Esophagus squamous epithelium (tissue), 5 donors: ENCODE data around the gene PLEKHA5. TPM values are rescaled to one million over a fixed set of nuclear protein-coding genes. Genes with fewer than 3 reads are reported as not detected.
A peak's percentile ranks its signal among the peaks of the same experiment; 100 is the strongest.

Experiments
- DNase-seq: peaks from one replicate; lab custom pipeline; 2025; lab: John Stamatoyannopoulos, UW
- H3K27ac ChIP-seq, 4 donors: fragments of 200-600 bp; sonication (generic); one replicate each; pipeline ENCODE4 v1.5.1; 2016 to 2019; ENCODE audit warnings: mild to moderate bottlenecking in 1 of 4
- H3K27me3 ChIP-seq, 4 donors: fragments of 200-600 bp; sonication (generic); 1 replicate in 3 of 4; 2 replicates in 1 of 4; pipeline versions ENCODE4 v1.5.1 to v1.6.0; 2017 to 2021; ENCODE audit warnings: antibody characterized with exemption in 1 of 4
- H3K36me3 ChIP-seq, 3 donors: fragments of 200-600 bp; sonication (generic); one replicate each; pipeline ENCODE4 v1.5.1; 2016 to 2019
- H3K4me1 ChIP-seq, 3 donors: fragments of 200-600 bp; sonication (generic); one replicate each; pipeline ENCODE4 v1.5.1; 2017 to 2019
- H3K4me3 ChIP-seq, 4 donors: fragments of 200-600 bp; sonication (generic); 1 replicate in 3 of 4; 2 replicates in 1 of 4; pipeline ENCODE4 v1.5.1; 2016 to 2019; ENCODE audit warnings: mild to moderate bottlenecking in 2 of 4, moderate library complexity in 1 of 4
- H3K9me3 ChIP-seq, 3 donors: fragments of 200-600 bp; sonication (generic); one replicate each; pipeline ENCODE4 v1.5.1; 2016 to 2019
- CTCF ChIP-seq, 6 experiments: fragments of 450-650 bp in 4 of 6; fragments of 200-600 bp in 2 of 6; sonication (generic) in 2 of 6; IDR thresholded peaks; one replicate each; pipeline ENCODE4 v1.5.1; 2016 to 2019; ENCODE audit warnings: antibody characterized with exemption in 6 of 6, mild to moderate bottlenecking in 4 of 6, moderate library complexity in 4 of 6
- POLR2A ChIP-seq, 4 donors: fragments of 450-650 bp; IDR thresholded peaks; one replicate each; pipeline ENCODE4 v1.6.1; 2017; ENCODE audit warnings: antibody characterized with exemption in 4 of 4, mild to moderate bottlenecking in 4 of 4, moderate library complexity in 3 of 4
- WGBS, 2 donors: methylation state at CpG; one replicate each; pipeline ENCODE4 v1.1.5; 2018; 5-methylcytosine and 5-hydroxymethylcytosine counted together
- intact Hi-C: fragments of 100-400 bp; cut with DNase I; formaldehyde crosslinking; loops from one replicate; pipeline ENCODE4 v1.15.0; 2022
- total RNA-seq, 4 donors: library from RNA; depleted of rRNA; stranded (reverse); fragments of >200 nt; gene quantifications; one replicate each; pipeline ENCODE4 v1.1.0, GENCODE V29; 2016
- donor health status: DM: yes; HTN: yes; CAD: no.

Gene PLEKHA5
- total RNA-seq, 4 donors from 2014 or later: 16.1 to 43.7 (median 29.3) TPM

GRCh38 chr12:19236656-19237055 is 107.1 kb downstream of the PLEKHA5 start:
- H3K4me1 ChIP-seq: peaks cover 4 to 63% (median 9%) of the 10 kb centered on the region in 3 donors
- no peaks in the 10 kb centered on the region for H3K27me3 ChIP-seq
- no peak for DNase-seq
- no peaks in the 10 kb centered on the region for H3K36me3 ChIP-seq
- TF ChIP-seq POLR2A (IDR thresholded peaks at IDR 0.05) (no peak), CTCF (IDR thresholded peaks at IDR 0.05) (no peak)
- WGBS, 2 donors: 32 to 40% methylated on average over 3 of the region's 3 CpGs
- intact Hi-C loops: no loop called here
- H3K27ac ChIP-seq: no peak overlapping the region
- no peak overlapping the region for H3K4me3 ChIP-seq
- H3K9me3 ChIP-seq: no peaks in the 10 kb centered on the region

- Histone ChIP-seq H3K27ac (no peak overlapping the region), H3K36me3 (no peaks in the 10 kb centered on the region), H3K4me1 (peaks cover 4 to 62% (median 9%) of the 10 kb centered on the region in 3 donors), H3K9me3 (no peaks in the 10 kb centered on the region), H3K27me3 (no peaks in the 10 kb centered on the region), H3K4me3 (no peak overlapping the region)
- TF ChIP-seq CTCF (IDR thresholded peaks at IDR 0.05) (no peak), POLR2A (IDR thresholded peaks at IDR 0.05) (no peak)
- WGBS, 2 donors: 93 to 96% methylated on average over 3 of the region's 3 CpGs
- DNase-seq: no peak
- intact Hi-C loops: no loop called here
Measured at GRCh38 chr12:19238540-19238939, 109.0 kb downstream of the PLEKHA5 start.

GRCh38 chr12:19239102-19239501 is 109.6 kb downstream of the PLEKHA5 start:
- H3K27me3 ChIP-seq: no peaks in the 10 kb centered on the region
- intact Hi-C loops: no loop called here

GRCh38 chr12:19239616-19240234 is 110.2 kb downstream of the PLEKHA5 start:
- no peak for DNase-seq
- no peak for TF ChIP-seq POLR2A (IDR thresholded peaks at IDR 0.05)
- no peak for TF ChIP-seq CTCF (IDR thresholded peaks at IDR 0.05)
- H3K27me3 ChIP-seq: no peaks in the 10 kb centered on the region
- H3K4me3 ChIP-seq: no peak overlapping the region
- intact Hi-C loops: no loop called here
- H3K36me3 ChIP-seq: no peaks in the 10 kb centered on the region
- WGBS, 2 donors: 18 to 29% methylated on average over 6 of the region's 6 CpGs
- H3K9me3 ChIP-seq: no peaks in the 10 kb centered on the region
- peak overlapping the region in 1 of 4 donors; percentile 4 for H3K27ac ChIP-seq
- H3K4me1 ChIP-seq: peaks cover 0 to 57% (median 3%) of the 10 kb centered on the region in 3 donors

More at GRCh38 chr12:19239102-19239501, 109.6 kb downstream of the PLEKHA5 start:
- TF ChIP-seq CTCF (IDR thresholded peaks at IDR 0.05) (no peak), POLR2A (IDR thresholded peaks at IDR 0.05) (no peak)
- H3K4me3 ChIP-seq: no peak overlapping the region
- 64 to 65% methylated on average over 5 of the region's 5 CpGs for WGBS, 2 donors
- no peaks in the 10 kb centered on the region for H3K9me3 ChIP-seq
- peaks cover 4 to 58% (median 9%) of the 10 kb centered on the region in 3 donors for H3K4me1 ChIP-seq
- no peak for DNase-seq
- H3K36me3 ChIP-seq: no peaks in the 10 kb centered on the region
- no peak overlapping the region for H3K27ac ChIP-seq

- Histone ChIP-seq H3K36me3 (no peaks in the 10 kb centered on the region), H3K27me3 (no peaks in the 10 kb centered on the region), H3K27ac (no peak overlapping the region), H3K4me3 (no peak overlapping the region), H3K9me3 (no peaks in the 10 kb centered on the region), H3K4me1 (peaks cover 0 to 36% (median 0%) of the 10 kb centered on the region in 3 donors)
- TF ChIP-seq POLR2A (IDR thresholded peaks at IDR 0.05) (no peak), CTCF (IDR thresholded peaks at IDR 0.05) (no peak)
- intact Hi-C loops: no loop called here
- no peak for DNase-seq
Measured at GRCh38 chr12:19242581-19242980, 113.0 kb downstream of the PLEKHA5 start.
